Thoracic aorta (tissue), 2 donors: ENCODE results near the gene TAB2. TPM values are rescaled to one million over a fixed set of nuclear protein-coding genes. Genes with fewer than 3 reads are reported as not detected.

Source experiments
- ATAC-seq: fragments of 150-250 bp; one replicate; pipeline ENCODE4 v1.8.0; 2017; ENCODE audit warnings: low read depth; ENCODE audit not compliant: insufficient number of reproducible peaks, low FRiP score
- DNase-seq: peaks from one replicate; pipeline ENCODE4 v3.0.0-alpha.2; 2020; ENCODE audit warnings: low spot score
- H3K27ac ChIP-seq, 2 donors: fragments of 200-600 bp; sonication (generic); 1 replicate in 1 of 2; 2 replicates in 1 of 2; pipeline ENCODE4 v1.5.1; 2016; ENCODE audit warnings: mild to moderate bottlenecking in 2 of 2, moderate library complexity in 2 of 2
- H3K27me3 ChIP-seq: fragments of 200-600 bp; sonication (generic); replicated peaks from 2 replicates; pipeline ENCODE4 v1.6.0; 2016; ENCODE audit warnings: mild to moderate bottlenecking; ENCODE audit not compliant: insufficient read depth
- H3K36me3 ChIP-seq: fragments of 200-600 bp; sonication (generic); one replicate; pipeline ENCODE4 v1.5.1; 2016
- H3K4me1 ChIP-seq, 2 donors: fragments of 200-600 bp; sonication (generic); 1 replicate in 1 of 2; 2 replicates in 1 of 2; pipeline versions ENCODE4 v1.5.1 to v1.6.0; 2016; ENCODE audit warnings: low read depth in 2 of 2, mild to moderate bottlenecking in 1 of 2; ENCODE audit not compliant: control insufficient read depth in 1 of 2
- H3K4me3 ChIP-seq: fragments of 200-600 bp; sonication (generic); 2 replicates; pipeline ENCODE4 v1.5.1; 2016; ENCODE audit warnings: mild to moderate bottlenecking
- H3K9me3 ChIP-seq: fragments of 200-600 bp; sonication (generic); 2 replicates; pipeline ENCODE4 v1.5.1; 2016
- total RNA-seq, 2 donors: library from RNA; depleted of rRNA; stranded (reverse); fragments of >200 nt; gene quantifications; one replicate each; pipeline versions ENCODE4 v1.1.0 to v1.2.3, GENCODE V29; 2016
- TF ChIP-seq, protein P1 (sequence below): fragments of 200-600 bp; sonication (generic); IDR thresholded peaks from one replicate; pipeline ENCODE4 v1.5.1; 2019; ENCODE audit warnings: antibody characterized with exemption

TAB2 gene
- total RNA-seq, 2 donors from 2014 or later: 56.0 to 61.7 TPM

DNA sequence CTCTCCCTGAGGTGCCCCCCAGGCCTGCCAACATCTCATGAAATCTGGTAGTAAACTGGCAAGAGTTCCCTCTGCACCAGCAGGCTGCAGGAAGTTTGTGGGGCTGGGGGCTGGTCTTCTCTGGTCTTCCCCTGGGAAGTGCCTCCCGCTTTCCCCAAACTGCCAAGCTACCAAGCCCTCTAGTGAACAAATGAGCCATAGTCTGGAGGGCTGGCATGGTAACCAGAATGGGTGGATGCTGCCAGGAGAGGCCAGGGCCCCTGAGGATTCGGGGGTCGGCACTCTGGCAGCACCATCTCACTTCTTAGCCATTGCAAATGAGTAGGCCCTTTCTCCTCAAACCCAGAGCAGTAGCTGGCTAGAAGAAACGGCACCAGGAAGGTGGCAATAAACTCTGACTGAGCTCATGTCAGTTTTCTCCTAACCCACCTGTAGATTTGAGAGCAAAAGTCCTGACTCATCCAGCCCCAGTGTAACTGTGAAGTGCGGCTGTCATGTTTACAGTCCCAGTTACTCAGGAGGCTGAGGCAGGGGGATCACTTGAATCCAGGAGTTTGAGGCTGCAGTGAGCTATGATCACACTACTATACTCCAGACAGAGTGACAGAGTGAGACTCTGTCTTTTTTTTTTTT is 131.4 kb downstream of the TAB2 start:
- TF ChIP-seq, protein P1, sequence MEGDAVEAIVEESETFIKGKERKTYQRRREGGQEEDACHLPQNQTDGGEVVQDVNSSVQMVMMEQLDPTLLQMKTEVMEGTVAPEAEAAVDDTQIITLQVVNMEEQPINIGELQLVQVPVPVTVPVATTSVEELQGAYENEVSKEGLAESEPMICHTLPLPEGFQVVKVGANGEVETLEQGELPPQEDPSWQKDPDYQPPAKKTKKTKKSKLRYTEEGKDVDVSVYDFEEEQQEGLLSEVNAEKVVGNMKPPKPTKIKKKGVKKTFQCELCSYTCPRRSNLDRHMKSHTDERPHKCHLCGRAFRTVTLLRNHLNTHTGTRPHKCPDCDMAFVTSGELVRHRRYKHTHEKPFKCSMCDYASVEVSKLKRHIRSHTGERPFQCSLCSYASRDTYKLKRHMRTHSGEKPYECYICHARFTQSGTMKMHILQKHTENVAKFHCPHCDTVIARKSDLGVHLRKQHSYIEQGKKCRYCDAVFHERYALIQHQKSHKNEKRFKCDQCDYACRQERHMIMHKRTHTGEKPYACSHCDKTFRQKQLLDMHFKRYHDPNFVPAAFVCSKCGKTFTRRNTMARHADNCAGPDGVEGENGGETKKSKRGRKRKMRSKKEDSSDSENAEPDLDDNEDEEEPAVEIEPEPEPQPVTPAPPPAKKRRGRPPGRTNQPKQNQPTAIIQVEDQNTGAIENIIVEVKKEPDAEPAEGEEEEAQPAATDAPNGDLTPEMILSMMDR: no peak
- Histone ChIP-seq H3K27ac (no peak overlapping the region), H3K36me3 (no peaks in the 10 kb centered on the region), H3K4me1 (peaks cover 14 to 25% of the 10 kb centered on the region in 2 donors), H3K9me3 (no peaks in the 10 kb centered on the region), H3K4me3 (no peak overlapping the region), H3K27me3 (no peaks in the 10 kb centered on the region)
- no peak for ATAC-seq
- DNase-seq: no peak

DNA sequence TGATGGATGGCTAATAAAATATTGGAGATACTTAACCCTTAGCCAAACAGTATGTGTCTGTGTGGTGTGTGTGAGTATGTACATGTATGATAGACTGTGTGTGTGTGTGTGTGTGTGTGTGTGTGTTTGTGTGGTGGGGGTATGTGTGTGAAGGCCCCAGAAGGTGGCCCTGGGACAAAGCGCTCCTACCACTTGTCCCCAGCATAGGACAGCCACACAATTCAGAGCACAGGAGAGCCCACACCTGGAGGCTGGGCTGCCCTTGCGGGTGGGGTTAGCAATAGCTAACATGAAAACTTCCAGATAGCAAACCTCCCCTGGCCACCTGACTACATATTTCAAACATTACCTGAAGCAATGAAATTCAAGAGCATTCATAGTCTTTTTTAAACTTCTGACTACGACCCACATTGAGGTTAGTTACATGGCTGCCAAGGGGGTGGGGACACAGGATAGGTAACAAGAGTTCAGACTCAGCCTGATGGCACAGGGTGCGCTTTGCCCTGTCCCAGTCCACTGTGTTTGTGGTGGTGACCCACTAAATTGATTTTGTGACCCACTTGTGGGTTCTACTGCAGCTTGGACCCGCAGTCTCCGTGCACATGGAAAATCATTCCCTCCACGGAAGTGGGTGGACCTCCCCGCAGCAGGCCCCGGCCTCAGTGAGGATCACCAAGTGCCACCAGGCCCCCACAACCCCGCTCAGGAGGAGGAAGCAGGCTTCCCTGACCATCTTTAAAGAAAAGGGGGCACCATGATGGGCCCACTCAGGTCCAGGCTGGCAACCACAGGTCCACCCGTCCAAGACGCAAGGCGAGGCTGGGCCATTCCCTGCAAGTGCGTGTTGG is 132.5 kb downstream of the TAB2 start:
- TF ChIP-seq, protein P1: no peak
- no peak for ATAC-seq
- Histone ChIP-seq H3K27ac (no peak overlapping the region), H3K4me3 (peak overlapping the region; percentile 77), H3K36me3 (no peaks in the 10 kb centered on the region), H3K4me1 (peaks cover 17 to 34% of the 10 kb centered on the region in 2 donors), H3K27me3 (no peaks in the 10 kb centered on the region), H3K9me3 (no peaks in the 10 kb centered on the region)
- DNase-seq: no peak

DNA sequence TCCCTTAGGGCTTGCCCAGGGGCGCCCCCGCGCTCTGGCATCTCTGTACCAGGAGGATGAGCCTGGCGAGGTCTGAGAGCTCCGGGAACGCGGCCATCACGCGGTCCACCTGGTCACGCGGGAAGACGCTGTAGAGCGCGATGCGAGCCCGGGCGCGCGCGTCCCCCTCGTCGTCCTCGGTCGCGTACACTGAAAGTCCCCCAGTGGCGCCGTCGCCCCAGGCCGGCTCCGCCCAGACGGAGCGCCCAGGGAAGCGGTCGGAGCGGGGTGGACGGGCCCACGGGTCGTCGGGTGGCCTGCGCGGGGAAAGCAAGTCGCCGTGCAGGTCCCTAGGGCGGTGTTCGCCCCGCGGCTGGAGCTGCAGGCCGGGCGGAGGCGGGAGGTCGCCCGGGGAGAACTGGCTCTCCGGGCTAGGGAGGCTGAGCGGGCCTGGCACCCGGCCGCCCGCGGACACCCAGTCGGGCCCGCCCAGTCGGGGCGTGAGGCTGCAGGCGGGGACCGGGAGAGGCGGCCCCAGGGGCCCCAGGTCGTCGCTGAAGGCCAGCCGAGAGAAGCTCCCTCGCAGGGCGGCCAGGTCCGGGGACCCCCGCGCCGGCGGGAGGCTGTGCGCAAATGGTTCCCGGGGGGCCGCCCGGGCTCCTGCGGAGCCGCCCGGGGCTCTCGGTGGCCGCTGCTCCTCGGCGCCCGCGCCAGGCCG is 133.3 kb downstream of the TAB2 start:
- TF ChIP-seq, protein P1: no peak
- Histone ChIP-seq H3K4me3 (peak overlapping the region; percentile 77), H3K9me3 (no peaks in the 10 kb centered on the region), H3K4me1 (peaks cover 17 to 40% of the 10 kb centered on the region in 2 donors), H3K36me3 (no peaks in the 10 kb centered on the region), H3K27me3 (no peaks in the 10 kb centered on the region), H3K27ac (no peak overlapping the region)
- no peak for ATAC-seq
- DNase-seq: no peak

DNA sequence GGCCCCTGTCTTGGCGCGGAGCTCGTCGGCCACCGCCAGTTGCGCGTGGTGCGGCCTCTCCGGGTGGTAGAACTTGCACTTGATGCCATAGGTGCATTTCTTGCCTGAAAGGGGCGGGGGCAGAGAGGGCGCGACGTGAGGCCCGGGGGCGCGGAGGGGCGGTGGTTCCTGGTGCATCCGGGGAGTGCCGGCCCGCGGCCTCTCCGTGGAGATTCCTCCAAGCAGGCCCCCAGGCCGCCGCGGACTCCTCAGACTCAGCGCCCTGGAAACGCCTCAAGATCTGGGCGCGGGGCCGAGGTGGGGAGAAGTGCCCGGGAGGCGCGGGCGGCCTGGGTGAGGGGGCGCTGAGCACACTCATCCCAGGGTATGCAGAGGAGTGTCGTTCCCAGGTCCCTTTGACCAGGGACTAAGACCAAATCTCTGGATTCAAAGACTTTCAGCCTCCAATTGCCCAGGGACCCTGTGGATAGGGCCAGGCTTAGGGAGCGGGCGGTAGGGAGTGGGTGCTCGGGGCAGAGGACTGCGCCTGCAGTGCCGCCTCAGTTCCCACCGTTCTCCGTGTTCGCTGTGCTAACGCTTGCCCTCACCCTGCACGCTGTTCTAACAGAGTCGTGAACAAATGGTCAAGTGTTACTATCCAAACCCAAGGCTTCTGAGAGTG is 134.0 kb downstream of the TAB2 start:
- H3K4me1 ChIP-seq: peaks cover 17 to 40% of the 10 kb centered on the region in 2 donors
- H3K36me3 ChIP-seq: no peaks in the 10 kb centered on the region
- no peak for DNase-seq
- no peak for ATAC-seq
- no peak overlapping the region for H3K27ac ChIP-seq
- H3K27me3 ChIP-seq: no peaks in the 10 kb centered on the region
- peak overlapping the region; percentile 77 for H3K4me3 ChIP-seq
- no peaks in the 10 kb centered on the region for H3K9me3 ChIP-seq
- TF ChIP-seq, protein P1: no peak
